GM19025 (cell line): ENCODE results near the gene ADARB2.
"Not testable (repeated sequence)": the region's sequence is repeated elsewhere in the genome, so short reads cannot be mapped to it uniquely, and the experiment has no call there.

Experiments
- ATAC-seq: cut with Tn5 transposase; IDR thresholded peaks from one replicate; pipeline ENCODE4 v1.9.1; 2021; ENCODE audit warnings: mild to moderate bottlenecking, low read depth, moderate library complexity; ENCODE audit not compliant: unreplicated experiment

The ADARB2 gene

DNA sequence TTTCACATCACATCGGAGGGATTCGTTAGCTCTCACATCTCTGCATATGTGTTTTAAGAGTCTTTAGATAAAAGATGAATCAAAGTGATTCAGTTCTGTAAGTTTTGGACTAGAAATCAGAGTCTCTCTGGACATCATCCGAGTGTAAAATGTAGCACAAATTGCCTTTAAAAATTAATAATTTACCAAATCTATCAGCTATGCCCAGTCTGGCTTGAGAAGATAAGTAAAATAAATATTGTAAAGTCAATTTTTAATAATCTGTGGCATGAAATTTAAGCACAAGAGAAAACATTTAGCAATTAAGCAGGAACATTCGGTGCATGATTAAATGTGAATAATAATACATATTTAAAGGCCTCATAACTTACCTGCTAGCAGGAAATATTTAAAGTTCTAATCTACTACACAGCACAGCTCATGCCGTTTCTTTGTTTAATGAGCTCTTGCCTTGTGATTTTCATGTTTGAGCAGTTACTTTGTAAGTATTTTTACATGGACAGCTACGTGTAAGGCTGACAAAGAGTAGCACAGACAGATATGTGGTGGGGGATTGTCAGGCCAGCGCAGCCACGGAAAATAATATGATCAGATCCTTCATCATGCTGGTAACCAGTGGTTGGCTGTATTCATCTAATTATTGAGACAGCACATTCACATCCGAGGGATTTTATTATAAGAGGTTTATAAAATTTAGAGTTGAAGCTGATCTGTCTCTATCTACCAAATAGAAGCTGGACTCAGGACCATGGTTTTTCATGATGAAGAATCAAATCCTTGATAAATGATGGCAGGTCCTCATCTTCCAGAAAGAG is 317.3 kb downstream of the ADARB2 start:
- ATAC-seq: no peak

DNA sequence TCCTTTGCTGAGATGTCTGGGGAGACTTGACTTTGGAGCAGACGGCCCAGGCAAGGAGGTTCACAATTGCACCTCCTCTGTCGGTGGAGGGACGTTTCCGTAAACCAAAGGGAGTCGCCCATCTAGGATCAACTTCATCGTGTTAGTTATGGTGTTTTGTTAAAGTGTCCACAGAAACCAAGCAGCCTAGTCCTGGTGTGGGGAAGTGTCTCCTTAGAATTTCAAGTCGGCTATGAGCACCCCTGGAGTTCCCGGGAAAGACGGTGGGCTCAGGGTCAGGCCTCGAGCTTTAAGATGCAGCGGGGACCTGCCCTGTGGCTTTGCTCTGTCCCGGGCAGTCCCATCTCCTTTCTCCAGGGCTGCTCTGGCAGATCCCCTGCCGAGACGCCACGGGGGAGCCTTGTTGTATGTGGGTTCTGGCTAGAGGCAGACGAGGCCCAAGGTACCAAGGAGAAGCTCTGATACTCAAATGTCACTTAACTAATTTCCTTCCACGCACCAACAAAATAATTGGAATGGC is 319.2 kb downstream of the ADARB2 start:
- no peak for ATAC-seq

DNA sequence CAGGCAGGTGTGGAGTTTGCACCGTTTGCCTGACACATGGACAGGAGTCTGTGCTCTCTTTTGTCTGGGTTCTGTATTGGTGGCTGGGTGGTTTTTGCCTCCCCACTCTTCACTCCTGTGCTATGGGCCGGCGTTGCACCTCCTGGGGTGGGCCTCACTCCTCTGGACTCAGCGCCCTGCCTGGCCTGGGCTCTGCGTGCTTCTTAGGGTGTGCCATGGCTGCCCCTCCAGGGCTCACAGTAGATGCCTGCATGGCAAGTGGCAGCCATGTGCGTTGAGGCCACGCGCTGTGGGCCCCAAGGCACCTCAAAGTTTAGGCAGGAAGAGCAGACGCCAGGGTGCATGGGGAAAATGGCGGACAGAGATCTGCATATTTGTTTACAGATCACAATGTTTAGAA is 319.8 kb downstream of the ADARB2 start:
- ATAC-seq: no peak

DNA sequence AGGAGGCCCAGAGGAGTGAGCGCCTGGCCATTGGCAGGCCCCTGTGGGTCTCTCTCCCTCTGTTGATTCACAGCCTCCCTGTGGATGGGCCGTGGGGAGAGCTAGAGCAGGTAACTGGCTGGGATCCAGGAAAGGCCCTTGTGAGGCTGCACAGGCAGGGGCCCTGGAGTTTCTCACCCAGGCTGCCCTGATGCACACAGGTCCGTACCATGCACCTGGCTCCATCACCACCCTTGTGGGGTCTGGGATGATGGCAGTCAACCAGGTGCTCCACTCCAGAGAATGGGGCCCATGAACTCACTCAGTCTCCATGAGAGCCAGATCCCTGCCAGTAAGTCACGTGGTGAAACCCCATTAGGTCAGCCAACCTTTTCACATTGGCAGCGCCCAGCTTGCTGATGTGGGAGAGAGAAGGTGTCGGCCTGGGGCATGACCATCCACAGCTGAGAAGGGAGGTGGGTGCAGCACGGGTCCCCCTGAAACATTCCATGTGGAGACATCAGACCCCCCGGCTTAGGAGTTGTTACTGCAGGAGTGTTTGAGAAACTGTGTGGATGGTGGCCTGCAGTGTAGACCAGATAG is 320.8 kb downstream of the ADARB2 start:
- ATAC-seq: no peak

DNA sequence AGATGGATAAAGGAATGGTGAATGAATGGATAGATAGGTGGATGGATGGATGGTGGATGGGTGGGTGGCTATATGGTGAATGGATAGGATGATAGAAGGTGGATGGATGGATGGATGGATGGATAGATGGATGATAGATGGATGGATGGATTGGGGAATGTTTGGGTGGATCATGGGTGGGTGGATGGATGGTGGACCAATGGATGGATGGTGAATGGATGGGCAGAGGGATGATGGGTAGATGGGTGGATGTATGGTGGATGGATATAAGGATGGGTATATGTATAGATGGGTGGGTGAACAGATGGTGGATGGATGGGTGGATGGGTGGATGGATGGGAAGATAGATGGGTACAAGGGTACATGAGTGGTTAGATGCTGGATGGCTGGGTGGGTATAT is 322.4 kb downstream of the ADARB2 start:
- no peak for ATAC-seq

DNA sequence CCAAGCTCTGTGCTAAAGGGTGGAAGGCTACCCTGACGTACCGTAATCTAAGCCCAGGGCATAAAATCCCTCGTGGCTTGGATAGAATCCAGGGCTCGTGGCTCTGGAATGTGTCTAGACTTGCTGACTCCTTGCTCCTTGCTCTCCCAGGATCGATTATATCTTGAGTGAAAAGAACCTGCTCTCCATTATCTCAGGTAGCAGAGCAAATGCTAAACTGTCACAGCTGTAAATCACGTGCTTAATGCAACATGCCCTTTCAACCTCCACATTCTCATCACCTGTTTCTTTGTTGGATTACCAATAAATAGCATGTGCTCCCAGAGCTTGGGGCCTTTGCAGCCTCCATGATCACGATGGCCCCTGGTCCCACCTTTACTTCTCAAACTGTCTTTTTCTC is 323.0 kb downstream of the ADARB2 start:
- not testable (repeated sequence) for ATAC-seq

DNA sequence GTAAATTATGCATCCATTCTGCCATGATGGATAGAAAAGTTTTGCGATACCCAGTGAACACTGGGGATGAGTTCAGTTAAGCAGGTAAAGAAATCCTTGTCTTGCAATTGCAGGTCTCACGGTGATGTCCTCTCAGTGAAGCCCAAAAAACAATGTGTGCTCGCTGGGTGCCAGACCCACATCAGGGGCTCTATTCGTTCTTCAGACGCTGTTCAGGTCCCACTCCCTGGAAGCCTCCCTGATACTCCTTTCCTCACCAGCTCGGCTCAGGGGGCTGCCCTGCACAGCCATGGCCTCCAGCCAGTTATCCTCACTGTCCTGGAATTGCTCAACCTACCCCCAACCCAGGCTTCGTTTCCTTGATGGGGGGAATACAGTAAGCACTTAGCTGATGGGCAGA is 323.5 kb downstream of the ADARB2 start:
- ATAC-seq: no peak

DNA sequence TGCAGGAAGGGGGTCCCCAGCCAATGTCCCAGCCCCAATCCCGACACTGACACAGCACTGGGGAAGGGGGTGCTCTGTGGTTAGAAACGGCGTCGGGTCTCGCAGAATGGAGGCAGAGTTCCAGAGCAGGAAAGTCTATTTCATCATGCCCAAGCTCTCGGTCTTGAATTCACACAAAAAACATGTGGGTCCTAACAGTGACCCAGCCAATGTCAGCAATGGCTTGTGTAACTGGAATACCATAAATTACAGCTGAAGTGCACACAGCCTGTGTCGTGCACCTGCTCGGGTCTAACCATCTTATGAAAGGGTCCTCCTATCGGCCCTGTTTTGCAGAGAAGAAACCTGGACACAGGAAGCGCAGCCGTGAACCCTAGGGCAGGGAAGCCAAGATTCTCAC is 324.1 kb downstream of the ADARB2 start:
- ATAC-seq: no peak

DNA sequence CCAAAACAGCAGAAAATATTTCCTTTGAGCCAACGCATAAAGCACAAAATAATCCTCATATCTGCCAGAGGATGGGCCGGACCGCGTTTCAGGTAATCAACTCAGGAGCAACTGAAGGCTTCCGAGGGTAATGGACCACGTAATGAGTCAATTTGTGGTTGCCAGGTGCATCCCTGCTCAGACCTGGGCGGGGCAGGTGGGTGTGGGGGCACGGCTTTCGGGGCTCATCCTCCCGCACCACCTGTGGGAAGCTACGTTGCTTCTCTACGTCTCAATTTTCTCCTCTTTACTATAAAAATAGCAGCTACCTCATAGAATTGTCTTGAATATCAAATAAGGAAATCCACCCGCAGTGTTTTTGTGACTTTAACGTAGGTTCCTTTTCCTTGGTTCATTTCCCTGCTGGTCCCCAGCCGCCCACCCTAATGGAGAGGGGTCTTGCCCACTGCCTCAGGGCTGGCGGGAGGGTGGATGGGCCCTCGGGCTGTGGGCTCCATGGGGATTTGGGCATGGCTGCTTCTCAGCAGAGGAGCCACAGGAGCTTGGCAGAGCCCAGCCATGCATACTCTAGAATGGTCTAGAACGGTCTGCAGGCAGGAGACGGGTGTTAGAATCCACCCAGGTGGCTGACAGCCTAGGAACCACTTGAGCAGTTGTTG is 324.7 kb downstream of the ADARB2 start:
- no peak for ATAC-seq

DNA sequence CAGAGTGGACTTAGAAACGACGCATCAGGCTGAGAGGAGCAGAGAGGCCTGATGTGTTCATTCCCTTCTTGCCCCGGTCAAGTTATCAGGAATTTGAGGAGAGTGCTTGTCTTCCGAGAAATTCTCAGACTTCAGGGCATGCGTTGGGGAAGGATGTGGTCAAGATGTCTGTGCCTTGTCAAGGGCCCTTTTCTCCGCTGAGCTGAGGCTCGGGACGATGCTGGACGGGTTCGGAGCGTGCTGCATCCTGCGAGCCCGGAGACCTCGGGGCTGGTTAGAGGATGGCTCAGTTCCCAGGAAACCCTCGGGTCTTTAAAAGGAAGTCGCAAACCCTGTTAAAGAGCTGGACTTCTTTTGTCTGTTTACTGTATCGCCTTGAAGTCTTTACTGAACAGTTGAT is 325.4 kb downstream of the ADARB2 start:
- no peak for ATAC-seq

DNA sequence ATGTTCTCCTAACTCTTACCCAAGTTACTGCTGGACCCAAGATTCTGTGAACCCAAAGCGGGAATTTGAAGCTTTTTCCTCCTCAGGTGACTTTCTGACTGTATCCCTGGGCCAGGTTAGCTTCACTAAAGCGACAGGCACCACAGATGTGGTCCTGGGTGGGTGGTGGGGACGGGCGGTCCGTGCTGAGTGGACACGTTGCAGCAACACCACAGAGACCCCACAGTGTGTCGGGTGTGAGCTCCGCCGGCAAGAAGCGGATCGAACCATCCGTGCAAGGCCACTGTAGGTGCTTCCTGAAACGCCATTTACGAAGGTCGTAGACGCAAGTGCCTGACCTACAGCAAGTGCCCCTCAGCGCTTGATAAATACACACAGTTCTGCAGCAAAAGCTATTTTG is 325.9 kb downstream of the ADARB2 start:
- no peak for ATAC-seq

DNA sequence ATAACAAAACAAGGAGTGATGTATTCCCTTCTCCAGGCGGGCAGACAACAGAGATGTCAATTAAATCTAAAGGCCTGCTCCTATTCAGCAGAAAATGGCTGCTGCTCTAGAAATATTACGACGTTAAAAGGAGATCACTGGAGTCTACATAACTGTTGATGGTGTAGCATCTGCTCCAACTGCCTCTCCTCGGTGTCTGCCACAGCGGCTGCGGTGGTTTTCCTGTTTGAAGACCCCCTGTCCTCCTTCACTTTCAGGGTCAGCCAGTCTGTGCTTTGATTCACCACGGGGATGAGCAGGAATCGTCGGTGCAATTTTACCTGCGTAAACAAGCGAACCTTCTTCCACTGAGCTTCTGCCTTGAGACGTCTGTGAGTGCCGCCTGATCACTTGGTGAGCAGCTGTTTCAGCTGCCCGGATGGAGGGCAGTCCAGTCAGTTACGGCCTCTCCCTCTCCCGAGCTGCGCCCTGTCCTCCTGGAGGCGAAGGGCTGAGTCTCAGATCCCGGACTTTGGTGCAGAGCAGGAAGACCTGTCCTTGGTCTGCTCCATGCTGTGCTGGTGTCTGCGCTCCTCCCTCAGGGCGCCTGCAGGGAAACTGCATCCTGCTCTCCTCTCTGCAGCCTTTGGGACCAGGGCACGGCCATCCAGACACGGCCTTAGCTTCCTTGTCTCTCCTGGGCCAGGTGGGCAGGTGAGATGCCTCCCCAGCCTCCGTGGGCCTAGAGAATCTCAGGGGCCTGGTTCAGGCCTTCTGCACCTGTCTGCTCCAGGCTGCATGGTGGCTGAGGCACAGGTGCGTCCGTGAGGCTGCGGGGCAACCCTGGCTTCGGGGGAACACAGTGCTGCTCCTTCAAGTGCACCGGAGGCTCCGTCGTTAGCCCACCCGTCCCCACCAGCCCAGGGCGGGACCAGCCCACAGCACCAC is 326.6 kb downstream of the ADARB2 start:
- ATAC-seq: no peak

DNA sequence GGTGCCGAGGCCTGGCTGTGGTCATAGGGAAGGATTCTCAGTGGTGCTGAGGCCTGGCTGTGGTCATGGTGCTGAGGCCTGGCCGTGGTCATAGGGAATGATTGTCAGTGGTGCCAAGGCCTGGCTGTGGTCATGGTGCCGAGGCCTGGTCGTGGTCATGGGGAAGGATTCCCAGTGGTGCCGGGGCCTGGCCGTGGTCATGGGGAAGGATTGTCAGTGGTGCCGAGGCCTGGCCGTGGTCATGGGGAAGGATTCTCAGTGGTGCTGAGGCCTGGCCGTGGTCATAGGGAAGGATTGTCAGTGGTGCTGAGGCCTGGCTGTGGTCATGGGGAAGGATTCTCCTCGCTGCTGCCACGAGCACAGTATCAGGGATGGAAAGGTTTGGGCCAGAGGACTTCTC is 327.3 kb downstream of the ADARB2 start:
- ATAC-seq: no peak

DNA sequence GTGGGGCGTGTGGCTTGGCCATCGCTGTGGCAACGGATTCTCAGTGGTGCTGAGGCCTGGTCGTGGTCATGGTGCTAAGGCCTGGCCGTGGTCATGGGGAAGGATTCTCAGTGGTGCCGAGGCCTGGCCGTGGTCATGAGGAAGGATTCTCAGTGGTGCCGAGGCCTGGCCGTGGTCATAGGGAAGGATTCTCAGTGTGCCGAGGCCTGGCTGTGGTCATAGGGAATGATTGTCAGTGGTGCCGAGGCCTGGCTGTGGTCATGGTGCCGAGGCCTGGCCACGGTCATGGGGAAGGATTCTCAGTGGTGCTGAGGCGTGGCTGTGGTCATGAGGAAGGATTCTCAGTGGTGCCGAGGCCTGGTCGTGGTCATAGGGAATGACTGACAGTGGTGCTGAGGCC is 327.9 kb downstream of the ADARB2 start:
- no peak for ATAC-seq

DNA sequence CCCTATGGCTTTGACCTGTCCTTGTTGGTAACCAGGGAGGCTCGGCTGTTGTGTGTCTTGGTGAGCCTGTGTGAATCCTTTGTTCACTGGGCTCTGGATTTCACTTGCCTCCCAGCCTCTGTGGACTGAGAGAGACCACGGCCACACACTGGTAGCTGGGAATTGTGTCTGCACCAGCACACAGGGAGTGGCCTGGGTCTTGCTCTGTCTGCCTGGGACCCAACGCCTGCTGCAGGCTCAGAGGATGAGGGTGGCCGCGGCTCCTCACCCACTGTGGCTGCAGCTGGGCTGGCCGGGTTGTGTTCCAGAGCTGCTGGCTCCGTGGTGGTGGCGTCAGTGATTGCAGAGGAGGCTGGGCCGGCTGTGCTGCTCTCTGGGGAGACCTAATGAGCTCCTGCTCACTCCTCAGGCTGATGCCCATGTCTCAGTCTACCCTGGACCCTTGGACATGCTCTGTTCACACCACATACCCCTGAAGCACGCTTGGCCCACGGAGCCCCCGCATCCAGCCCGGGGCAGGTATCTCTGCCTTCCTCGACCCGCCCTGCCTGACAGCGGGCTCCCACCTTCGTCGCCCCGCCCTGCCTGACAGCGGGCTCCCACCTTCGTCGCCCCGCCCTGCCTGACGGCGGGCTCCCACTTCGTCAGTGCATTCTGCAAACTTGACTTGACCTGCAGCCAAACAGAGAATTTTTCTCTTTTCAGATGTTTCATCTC is 328.5 kb downstream of the ADARB2 start:
- ATAC-seq: no peak

DNA sequence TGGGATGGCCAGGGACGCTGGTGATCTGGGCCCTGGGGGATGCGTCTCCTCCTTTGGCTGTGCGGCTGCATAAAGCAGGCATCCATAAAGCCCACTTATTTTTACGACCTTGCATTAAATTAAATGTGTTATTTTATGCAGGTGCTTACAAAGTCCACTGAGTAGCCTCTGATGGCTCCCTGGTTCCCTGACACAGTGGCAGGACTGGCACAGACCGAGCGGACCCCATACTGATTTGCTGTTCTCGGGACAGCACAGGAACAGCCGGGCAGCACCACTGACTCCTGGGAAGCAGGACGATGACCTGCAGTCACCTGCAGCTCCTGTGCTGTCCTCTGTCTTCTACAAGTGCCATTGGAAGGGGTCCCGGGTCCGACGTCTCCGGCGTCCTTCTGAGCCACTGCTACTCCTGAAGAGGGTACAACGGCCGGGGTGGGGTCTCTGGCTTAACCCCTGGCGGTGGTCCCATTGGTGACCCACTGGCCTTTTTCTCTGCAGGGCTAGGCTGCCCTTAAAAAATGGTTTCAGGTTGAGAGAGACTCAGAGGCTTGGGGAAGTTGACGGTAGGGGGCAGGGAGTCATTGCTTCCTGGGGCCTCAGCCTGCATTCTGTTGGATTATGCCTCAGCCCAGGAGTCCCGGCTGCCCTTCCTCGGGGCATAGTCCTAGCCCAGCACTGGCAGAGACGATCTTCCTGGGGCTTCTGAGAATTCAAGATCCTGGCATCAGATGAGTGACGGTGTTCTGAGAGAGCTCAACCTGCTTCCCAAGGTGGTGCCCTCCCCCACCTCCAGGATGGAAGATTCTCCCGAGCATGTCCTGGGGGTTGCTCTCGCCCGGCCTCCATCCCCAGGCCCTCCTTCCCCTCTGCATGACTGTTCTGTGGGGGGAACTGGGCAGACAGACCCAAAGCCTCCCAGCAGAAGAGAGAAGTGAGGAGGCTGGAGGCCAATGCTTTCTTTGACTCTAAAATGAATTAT is 330.1 kb downstream of the ADARB2 start:
- ATAC-seq: no peak

DNA sequence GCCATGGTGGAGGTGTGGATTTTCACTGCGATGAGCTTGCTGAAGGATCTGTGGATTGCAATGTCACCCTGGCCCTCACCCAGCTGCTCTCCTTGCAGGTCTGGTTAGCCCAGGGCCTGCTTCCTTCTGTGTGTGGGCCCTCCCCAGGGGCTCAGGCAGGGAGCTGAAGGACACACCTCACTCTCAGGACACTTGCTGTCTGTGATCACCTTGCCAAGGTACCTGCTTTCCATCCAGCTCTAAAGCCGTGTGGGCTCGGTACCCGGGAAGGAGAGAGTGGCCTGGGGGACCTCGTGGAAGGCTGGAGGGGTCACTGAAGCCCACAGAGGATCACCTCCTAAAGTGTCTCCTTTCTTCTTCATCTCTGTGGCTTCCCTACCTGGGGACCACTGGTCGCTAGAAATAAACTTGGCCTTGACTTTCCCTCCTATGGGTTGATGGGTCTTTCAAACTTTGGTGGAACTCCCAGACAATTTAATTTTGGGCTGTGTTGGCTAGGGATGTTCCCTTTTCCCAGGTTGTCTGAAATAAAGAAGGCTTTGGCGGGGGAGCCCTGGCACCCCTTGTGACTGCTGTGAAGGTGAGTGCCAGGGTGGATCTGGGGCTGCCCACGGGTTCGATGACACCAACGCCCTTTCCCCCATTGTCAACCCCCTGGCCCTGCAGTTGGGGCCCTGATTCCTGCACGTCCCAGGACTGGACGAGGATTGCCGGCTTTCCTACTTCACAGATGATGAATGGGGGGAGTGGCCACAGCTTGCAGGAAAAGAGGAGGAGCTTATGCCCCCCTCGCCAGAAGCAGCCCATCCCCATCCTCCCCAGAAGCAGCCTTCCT is 331.0 kb downstream of the ADARB2 start:
- no peak for ATAC-seq
